UCSD-AML1 (cell line): ENCODE measurements around the gene TFPI2.

Experiments used
- DNase-seq: peaks from one replicate; lab custom pipeline; 2025; ENCODE audit not compliant: unreplicated experiment; lab: John Stamatoyannopoulos, UW

The TFPI2 gene

DNA sequence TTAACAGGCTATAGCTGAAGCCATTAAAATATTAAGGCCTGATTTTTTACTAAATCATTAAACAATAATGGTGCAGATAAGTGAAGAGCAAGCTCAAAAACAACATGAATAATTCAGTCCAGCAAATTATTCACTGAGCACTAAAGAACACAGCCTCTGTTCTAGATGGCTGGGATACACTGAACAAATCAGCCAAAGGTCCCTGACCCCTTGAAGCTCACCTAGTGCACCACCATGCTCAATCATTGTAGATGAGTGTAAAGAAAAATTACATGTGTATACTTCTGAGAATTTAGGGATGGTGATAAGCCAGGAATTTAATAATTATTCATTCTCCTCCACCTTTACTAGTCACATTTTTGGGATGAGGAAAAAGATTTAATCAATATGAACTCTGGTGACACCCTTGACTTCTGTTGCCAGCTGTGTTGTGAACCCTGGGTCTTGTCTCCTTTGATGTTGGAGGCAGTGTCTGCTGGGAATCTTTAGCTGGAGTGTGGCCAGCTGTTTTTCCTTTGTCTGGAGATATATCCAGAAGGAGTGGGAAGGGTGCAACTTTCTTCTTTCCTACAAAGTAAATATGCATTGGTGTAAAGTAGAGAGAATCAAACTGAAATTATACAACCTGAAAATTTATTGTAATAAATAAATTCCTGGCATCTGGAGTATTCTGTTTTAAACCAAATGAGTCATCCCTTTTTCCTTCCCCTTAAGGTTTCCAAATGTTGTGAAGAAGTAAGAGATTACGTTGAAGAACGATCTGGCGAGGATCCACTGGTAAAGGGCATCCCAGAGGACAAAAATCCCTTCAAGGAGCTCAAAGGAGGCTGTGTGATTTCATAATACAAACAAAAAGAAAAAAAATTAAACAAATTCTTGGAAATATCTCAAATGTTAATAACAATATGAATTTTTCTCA is 19.8 kb upstream of the TFPI2 start:
- DNase-seq: no peak

DNA sequence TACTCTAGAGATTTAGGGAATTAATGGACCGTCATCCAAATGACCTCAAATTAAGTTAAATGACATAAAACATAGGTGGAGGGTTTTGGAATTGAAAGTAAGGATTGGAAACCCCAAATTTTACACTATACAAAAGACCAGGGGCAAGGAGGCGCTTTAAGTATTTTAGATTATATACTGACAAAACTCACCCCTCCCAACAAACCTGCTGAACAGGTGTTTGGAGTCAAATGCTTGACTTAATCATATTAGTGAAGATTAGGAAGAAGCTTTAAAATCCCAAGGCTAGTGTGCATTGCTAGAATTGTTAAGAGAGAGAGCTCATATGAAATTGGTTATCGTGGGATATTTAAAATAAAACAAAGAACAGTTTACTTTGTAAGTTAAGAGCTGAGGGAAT is 15.7 kb upstream of the TFPI2 start, which contains the start of gene GNGT1:
Gene GNGT1 (plus strand): TSS at position 301 of the 400 bp plus-strand sequence. CDS start 180 bp downstream, outside the sequence.
- DNase-seq: no peak

DNA sequence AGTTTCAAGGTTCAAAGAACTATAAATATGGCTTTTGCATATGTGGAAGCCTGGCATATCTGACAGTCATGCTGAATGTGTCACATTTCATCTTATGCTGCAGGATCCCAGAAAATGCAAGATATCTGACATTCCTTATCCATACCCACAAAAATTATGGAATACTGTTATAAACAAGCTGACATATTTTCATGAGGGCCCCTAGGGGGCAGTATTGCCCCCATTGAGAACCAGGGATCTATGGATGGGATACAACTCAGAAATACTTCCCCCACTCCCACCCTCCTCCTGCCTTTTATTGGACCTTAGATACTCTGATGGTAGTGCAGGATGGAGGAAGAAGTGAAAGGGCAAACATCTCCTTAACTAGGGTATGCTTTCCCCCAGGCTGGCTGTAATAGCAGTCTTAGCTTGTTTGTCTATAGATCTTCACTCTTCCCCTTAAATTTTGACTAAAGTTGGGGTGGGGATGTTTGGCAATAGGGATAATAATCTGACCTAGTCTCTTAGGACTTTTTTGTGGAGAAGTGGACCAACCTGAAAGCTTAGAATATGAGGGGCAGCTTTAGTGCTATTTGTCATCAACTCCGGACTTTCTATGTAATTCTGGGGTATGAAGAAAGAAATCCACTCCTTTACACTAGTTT is 12.3 kb upstream of the TFPI2 start:
- peak; percentile 2 for DNase-seq

DNA sequence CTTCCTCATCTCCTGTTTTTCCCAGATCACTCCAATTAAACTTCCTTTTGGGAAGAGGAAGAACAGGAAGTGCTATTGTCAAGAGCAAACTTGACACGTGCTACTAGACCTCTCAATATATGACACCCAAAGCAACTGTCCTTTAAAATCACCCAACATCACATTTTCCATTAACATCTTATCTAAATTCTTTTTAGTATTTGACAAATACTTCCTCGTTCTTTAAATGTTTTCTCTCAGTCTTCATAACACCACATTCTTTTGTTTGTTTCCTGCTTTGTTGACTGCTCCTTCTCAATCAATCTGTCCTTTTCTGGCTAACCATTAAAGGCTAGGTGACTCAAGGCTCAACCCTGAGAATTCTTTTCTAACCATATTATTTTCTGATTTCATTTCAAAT is 7.1 kb upstream of the TFPI2 start:
- DNase-seq: no peak

DNA sequence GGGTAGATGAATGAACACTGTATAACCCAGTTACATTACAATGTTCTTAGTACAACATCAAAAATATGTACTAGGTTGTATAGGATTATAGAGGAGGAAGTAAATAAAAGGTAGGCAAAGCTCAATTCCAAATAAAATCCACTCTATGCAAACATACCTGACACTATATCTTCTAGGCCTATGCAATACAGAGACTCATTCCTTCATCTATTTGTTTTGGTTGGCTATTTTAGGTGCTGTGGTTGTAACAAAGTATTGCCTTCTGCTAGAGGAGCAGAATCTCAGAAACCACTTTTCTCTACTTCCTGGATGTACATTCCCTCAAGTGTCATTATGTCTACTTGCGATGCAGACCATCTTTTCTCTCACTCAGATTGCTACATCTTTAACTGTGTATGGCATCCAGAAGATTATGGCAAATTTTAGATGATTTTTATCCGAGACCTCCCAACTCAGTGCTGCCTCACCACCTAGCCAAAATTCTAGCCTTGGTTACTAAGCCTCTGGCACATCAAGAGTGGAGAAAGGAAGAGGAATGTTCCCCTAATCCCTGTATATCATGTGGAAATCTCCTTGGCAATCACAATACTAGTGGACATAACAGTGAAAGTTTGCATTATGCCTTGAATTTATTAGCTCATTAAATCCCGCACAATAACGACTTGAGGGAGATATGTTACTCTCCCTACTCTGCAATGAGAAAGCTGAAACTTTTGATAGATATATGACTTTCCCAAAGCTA is 5.5 kb upstream of the TFPI2 start:
- DNase-seq: no peak

DNA sequence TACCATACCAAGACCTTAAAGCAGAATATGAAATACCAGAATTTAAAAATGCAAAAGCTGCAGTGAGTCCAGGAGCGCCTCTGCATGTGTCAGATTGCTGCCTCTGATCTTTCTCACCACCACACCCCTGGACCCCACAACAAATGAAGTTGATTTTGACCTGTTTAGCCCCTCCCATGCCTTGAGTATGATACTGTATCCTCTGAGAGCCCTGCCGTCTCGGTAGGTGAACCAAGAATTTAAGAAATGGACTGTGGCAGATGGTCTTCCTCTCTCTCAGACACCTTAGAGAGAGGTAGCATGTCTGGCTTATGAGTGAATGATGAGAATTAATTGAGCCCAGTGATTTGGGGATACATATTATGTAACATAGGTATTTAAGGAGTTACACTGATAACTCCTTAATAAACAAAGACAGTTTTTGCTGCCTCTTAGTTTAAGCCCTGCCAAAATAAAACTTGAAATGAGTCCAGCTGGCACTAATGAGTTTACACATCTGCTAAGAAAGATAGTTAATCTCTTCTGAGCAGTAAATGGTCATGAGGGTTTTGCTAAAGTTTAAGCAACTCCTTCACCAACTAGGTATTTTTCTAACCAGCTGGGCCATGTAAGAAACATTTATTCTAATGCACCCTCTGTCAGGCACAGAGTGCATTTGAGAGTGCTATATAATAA is 4.5 kb upstream of the TFPI2 start:
- DNase-seq: no peak

DNA sequence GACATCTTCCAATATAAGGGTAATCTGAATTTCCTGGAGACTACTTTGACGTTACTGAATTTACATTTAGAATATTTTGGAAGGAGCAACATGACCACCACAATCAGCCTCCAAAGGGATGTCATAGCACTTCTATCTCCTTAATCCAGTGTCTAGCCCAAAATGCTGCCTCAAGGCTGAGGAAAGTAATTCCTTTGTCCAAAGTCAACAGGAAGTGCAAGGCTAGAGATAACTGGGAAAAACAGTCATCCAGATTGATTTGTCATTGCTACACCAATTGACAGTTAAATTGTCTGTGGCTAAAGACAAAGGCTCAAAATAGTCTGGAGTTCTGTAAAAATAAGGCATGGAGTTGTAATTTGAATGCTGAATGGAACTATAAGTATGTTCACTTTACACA is 3.9 kb upstream of the TFPI2 start:
- DNase-seq: no peak

DNA sequence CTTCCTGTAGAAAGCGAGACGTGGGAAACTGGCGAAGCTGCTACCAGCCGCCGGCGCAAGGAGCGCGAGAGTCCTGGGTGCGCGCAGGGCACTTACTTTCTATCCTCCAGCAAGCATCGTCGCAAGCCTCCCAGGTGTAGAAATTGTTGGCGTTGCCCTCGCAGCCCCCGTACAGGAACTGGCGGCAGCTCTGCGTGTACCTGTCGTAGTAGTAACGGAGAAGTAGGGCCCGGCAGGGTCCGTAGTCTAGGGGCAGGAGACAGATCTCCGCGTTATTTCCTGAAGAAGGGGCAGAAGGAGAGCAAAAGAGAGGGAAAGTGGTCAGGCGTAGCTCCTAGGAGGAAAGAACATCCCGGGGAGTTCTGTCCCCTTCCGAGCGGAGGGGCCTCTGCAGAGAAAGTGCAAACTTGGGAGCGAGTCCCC is 501 bp downstream of the TFPI2 start:
- no peak for DNase-seq

DNA sequence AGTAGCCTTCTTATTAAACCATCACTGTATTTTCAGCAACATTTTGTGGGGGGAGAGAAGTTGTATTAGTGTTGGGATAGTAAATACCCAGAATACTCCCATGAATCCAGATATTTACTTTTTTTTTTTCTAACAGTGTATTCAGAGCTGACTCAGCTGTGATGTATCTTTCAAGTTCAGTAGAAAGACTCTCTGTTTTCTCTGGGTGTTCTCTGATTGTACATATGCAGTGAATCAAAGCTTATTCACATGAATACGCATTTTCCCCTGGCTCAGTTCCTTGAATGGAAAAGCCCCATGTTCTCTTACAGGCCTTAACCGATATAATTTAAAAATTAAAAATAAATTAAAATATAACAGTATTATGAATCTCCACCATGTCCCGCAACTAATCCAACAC is 1.3 kb downstream of the TFPI2 start:
- no peak for DNase-seq

DNA sequence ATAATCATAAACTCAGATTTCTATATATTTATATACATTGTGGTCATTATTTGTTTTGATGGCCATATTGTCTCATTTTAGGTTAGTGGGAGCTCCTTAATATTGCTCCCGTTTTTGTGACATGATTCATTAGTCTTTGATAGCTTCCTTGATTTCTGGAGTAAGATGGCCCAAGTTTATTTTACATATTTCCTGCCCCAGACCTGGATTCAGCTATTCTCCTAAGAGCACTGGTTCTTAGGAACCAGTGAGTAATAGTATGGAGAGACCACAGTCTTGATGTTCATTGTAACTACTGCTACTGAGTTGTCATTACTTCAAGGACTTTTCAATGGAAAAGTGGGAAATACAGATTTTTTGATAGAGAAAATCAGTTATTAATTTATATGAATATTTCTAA is 6.0 kb downstream of the TFPI2 start:
- DNase-seq: no peak

DNA sequence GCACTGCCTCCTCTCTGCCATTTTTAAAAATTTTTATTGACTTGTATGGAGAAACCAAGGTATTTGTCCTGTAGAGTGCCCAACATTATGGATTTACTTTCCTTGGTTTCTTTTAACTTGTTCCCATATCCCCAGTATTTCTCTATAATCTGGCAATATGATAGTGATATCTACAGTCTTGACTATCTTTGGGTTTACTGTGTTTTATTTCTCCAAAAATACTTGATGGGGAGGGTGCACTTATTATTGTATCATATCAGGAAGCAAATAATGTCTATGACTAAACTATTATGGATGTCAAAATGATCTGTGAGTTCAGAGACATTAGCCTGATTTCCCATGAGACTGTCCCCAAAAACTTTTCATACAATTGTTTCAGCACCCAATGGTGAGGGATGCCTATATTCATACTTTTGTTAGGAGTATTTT is 6.6 kb downstream of the TFPI2 start:
- DNase-seq: no peak

DNA sequence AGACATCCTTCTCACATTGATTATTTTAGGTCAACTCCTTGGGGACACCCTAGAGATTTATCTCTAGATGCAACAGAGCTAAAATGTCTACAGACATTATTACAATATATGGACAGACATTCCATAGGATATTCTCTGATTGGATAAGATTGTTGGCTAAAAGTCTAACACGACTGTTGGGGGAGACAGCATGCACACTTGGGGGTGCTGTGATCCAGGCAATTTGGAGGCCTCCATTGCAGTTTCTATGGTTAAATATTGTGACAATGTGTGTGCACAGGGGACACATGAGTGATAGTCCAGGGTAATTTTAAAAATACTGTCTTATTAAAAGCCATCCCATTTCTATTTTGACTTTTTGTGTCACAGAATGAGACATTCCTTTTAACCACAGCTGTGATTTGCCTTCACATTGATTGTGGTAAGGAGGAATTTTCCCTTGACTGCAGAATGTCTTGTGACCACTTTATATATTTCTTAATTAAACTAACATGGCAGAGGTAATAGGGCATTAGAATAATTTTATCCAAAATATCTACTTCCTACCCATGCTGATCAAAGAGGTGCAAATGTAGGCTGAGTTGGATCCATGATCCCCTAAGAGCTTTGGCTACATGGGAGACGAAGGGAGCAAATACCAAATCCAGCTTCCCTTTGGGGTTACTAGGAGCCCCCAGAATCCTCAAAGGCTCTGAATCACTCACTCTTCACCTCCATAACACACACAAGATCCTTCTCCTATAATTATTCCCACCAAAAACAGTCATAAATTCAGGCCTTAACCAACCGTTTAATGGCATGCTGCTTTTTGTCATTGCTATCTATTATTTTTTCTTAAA is 7.3 kb downstream of the TFPI2 start:
- no peak for DNase-seq

DNA sequence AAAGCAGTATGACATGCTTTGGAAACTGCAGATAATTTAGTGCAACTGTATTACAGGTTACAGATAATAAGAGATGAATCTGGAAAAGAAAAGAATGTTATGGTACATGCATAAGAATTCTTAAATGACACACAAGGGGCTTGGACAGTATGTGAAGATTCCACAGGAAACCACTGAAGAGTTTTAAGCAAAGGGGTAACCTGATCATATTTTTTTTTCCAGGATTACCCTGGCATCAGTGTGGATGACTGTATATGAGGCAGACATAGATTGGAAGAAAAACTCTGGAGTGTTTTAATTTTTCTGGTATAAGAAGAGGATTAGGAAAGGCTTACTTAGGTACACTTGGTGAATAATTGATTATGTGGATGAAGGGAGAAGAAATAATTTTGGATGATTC is 8.1 kb downstream of the TFPI2 start:
- no peak for DNase-seq

DNA sequence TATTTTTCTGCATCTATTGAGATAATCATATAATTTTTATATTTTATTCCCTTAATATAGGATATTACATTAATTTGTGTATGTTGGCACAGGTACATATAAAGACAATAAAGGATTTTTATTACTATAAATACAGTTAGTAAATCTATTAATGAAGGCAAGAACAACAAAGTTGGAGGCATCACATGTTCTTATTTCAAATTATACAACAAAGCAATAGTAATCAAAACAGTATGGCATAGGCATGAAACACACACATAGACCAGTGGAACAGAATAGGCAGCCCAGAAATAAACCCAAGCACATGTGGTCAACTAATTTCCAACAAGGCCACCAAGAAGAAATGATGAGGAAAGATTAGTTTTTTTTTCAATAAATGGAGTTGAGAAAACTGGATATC is 11.2 kb downstream of the TFPI2 start:
- DNase-seq: no peak

DNA sequence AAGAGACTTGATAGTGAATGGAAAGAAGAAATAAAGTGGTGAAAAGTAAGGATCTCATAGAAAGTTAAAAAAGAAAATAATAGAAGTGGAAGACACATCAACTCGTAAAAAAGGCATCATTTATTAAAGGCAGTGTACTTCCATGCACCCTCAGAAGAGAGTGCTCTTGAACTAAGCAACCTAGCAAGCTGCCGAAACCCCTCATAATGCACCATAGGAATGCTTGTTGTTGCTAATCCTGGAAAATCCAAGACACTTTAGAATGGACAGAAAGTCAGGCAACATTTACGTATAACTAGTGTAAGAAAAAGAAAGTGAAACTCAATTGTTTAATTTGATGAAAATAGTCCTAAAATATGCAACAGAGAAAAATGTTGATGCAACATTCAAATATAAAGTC is 12.8 kb downstream of the TFPI2 start:
- DNase-seq: no peak

DNA sequence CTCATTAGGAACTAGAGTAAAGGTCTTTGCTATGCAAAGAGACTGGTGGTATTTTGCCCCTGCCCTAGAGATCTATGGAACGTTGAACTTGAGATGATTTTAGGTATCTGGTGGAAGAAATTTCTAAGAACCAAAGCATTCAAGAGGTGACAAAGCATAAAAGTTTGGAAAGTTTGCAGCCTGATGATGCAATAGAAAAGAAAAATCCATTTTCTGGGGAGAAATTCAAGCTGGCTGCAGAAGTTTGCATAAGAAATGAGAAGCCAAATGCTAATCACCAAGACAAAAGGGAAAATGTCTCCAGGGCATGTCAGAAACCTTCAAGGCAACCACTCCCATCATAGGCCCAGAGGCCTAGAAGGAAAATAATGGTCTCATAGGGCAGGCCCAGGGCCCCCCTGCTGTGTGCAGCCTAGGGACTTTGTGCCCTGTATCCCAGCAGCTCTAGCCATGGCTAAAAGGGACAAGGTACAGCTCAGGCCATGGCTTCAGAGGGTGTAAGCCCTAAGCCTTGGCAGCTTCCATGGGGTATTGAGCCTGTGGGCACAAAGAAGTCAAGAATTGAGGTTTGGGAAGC is 16.5 kb downstream of the TFPI2 start:
- no peak for DNase-seq

DNA sequence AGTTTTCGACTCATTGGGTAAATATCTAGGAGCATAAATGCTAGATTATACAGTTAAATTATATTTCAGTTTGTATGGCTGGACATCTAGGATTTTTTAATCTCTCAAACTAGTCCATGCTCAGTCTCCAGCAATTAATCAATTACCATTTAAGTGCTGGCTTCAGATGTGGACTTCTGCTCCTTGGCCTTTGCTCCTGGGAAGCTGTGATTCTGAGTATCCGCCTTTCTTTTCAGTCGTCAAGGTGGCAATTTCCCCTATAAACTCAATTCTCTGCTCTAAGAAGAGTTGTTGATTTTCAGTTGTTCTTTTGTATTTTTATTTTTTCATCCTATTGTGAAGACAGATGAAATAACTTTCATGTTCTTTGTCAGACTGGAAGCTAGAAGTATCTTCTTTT is 23.7 kb downstream of the TFPI2 start:
- DNase-seq: no peak

DNA sequence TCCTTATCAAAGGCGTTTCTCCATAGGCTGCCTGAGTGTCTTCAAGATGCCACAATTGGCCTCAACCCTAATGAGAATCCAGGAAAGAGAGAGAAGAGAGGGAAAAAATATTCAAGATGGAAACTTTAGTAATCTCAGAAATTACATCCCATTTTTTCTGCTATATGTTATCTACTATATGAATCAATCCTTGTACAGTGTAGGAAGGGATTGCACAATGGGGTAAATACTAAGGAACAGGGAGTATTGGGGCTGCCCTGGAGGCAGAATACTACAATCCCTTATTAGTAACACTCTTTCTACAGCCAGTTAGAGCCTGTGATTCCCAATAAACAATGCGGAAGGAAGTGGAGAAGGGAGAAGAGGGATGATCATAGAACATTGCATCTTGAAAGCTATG is 27.9 kb downstream of the TFPI2 start:
- DNase-seq: no peak

DNA sequence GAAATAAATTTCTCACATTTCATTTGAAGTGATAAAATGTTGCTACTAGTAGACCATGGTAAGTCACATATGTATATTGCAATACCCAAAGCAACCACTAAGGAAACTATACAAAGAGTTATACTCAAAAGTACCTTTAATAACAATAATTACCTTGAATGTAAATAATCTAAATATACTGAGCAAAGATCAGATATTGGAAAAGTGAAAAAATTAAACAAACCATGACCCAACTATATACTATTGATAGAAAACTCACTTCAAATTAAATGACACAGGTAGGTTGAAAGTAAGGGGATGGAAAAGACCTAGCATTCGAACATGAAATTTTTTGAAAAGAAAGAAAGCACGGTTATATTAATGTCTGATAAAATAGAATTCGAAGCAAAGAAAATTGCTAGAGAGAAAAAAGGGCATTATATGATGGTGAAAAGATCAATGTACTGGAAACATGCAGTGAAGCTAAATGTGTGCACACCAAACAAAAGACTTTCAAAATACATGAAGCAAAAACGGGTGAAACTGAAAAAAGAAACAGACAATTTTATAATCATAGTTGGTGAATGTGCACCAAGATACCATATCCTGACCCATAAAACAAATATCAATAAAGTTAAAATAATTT is 29.1 kb downstream of the TFPI2 start:
- no peak for DNase-seq
